A204.1 (cell line): ENCODE data around the gene RXRB.

Experiments used
- FAIRE-seq: peaks from 2 replicates; lab custom pipeline; 2012; peaks lifted over from hg19 to GRCh38; lab: Jason Lieb, UNC

RXRB gene

GRCh38 chr6:33195304-33196165 is 4.9 kb downstream of the RXRB start:
- FAIRE-seq = no peak

GRCh38 chr6:33194431-33194979 is 6.0 kb downstream of the RXRB start:
- FAIRE-seq = no peak

- FAIRE-seq = no peak
Observed at GRCh38 chr6:33193619-33194018, 6.8 kb downstream of the RXRB start.

GRCh38 chr6:33192671-33193602 is 7.5 kb downstream of the RXRB start:
- no peak for FAIRE-seq

GRCh38 chr6:33192105-33192646 is 8.3 kb downstream of the RXRB start, which contains the start of gene COL11A2:
COL11A2 (minus strand) TSS chr6:33192467; CDS start chr6:33192240, 227 bp downstream.
- no peak for FAIRE-seq

GRCh38 chr6:33191383-33192104 is 8.9 kb downstream of the RXRB start:
- FAIRE-seq = no peak

- FAIRE-seq = no peak
Observed at GRCh38 chr6:33190504-33191107, 9.9 kb downstream of the RXRB start.

- FAIRE-seq = no peak
Observed at GRCh38 chr6:33189625-33190448, 10.6 kb downstream of the RXRB start.

GRCh38 chr6:33189164-33189563 is 11.3 kb downstream of the RXRB start:
- FAIRE-seq = no peak

GRCh38 chr6:33187809-33188208 is 12.7 kb downstream of the RXRB start:
- no peak for FAIRE-seq

GRCh38 chr6:33185654-33186187 is 14.7 kb downstream of the RXRB start:
- FAIRE-seq = no peak

GRCh38 chr6:33185190-33185589 is 15.3 kb downstream of the RXRB start:
- no peak for FAIRE-seq

- no peak for FAIRE-seq
Observed at GRCh38 chr6:33183071-33183683, 17.3 kb downstream of the RXRB start.

GRCh38 chr6:33181141-33181540 is 19.3 kb downstream of the RXRB start:
- FAIRE-seq = no peak

- FAIRE-seq = no peak
Observed at GRCh38 chr6:33178755-33179475, 21.6 kb downstream of the RXRB start.

GRCh38 chr6:33177552-33178446 is 22.7 kb downstream of the RXRB start:
- no peak for FAIRE-seq

GRCh38 chr6:33176906-33177305 is 23.6 kb downstream of the RXRB start:
- FAIRE-seq = no peak
